Measurements from ENCODE around the gene PNPO. TPM values are rescaled to one million over a fixed set of nuclear protein-coding genes. Genes with fewer than 3 reads are reported as not detected.

PNPO gene
- polyA plus RNA-seq, 1 donor (not counting 4 experiments of a cell fraction or from before 2014, with no cell fraction given), result 35.5 TPM

DNA sequence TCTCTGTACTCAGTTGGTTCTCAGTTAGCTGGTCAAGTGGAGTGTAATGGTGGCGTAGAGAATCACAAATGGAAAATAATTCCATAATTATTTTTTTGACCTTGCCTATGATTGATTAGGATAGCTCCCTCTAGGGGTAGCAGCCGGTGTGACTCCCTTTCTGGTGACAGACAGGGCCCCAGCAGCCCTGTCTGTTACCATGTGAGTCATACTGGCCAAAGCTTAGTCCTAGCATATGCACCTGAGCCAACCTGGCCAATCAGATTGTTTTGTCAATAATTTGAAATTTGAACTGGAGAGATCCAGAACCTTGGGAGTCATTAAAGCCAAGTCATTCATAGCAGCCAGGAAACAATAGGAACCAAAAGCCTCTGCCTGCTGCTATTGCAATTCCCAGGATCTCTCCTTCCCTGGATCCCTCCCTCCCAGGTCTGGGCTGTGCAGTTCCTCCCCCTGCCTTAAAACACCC, 5.6 kb downstream of the PNPO start:
- dilution Hi-C loops (cut with MboI; ENCODE audit: extremely low pct_ligation_motif_present, low sequenced_read_pairs), result no loop called here
- H4K20me1 ChIP-seq (ENCODE audit: control insufficient read depth, extremely low read depth, insufficient read depth, low read length), result no peaks in the 10 kb centered on the region
- no peaks in the 10 kb centered on the region for H3K9me1 ChIP-seq (ENCODE audit: control insufficient read depth, extremely low read depth, insufficient read depth, low read length)
- H2AFZ ChIP-seq (ENCODE audit: control insufficient read depth, low read length), result no peak overlapping the region
- peaks cover 30% of the 10 kb centered on the region for H3K4me1 ChIP-seq (ENCODE audit: control insufficient read depth, extremely low read depth, insufficient read depth, low read length)
- H3K79me2 ChIP-seq (ENCODE audit: control insufficient read depth, insufficient read depth, low read length), result peaks cover 15% of the 10 kb centered on the region
- H3K27me3 ChIP-seq (ENCODE audit: control insufficient read depth, extremely low read depth, insufficient read depth, low read length), result no peaks in the 10 kb centered on the region
- TF ChIP-seq CTCF (optimal IDR thresholded peaks at IDR 0.05 in 1 of 3, IDR thresholded peaks at IDR 0.05 in 1 of 3, conservative IDR thresholded peaks at IDR 0.05 in 1 of 3; ENCODE audit: extremely low read depth in 1 of 3, insufficient read depth in 2 of 3, low read length in 3 of 3), result peak; percentile 74 to 95 (median 86)
- no peak for TF ChIP-seq EZH2 (IDR thresholded peaks at IDR 0.05; ENCODE audit: low read length)
- FAIRE-seq (peak; percentile 62), DNase-seq (ENCODE audit: low read depth, low spot score) (peak; percentile 89)
- no peak overlapping the region for H3K4me3 ChIP-seq (ENCODE audit: control insufficient read depth in 2 of 3, extremely low read depth in 1 of 3, insufficient read depth in 2 of 3, low read depth in 1 of 3, low read length in 3 of 3)
- no peak overlapping the region for H3K9ac ChIP-seq (ENCODE audit: control insufficient read depth, extremely low read depth, insufficient read depth, low read length)
- no peaks in the 10 kb centered on the region for H3K9me3 ChIP-seq (ENCODE audit: control insufficient read depth, low read depth, low read length)
- H3K27ac ChIP-seq (ENCODE audit: control insufficient read depth, insufficient read depth, low read length), result peak overlapping the region; percentile 65
- H3K36me3 ChIP-seq (ENCODE audit: control insufficient read depth in 2 of 2, extremely low read depth in 1 of 2, insufficient read depth in 2 of 2, low read length in 2 of 2), result peaks cover 26 to 57% of the 10 kb centered on the region in 2 experiments
- H3K4me2 ChIP-seq (ENCODE audit: control insufficient read depth, extremely low read depth, insufficient read depth, low read depth, low read length), result no peak overlapping the region

GRCh38 chr17:47948706-47949196, 7.4 kb downstream of the PNPO start:
- FAIRE-seq, result no peak
- H3K36me3 ChIP-seq (ENCODE audit: control insufficient read depth in 2 of 2, extremely low read depth in 1 of 2, insufficient read depth in 2 of 2, low read length in 2 of 2), result peaks cover 27 to 50% of the 10 kb centered on the region in 2 experiments
- no peak overlapping the region for H3K4me2 ChIP-seq (ENCODE audit: control insufficient read depth, extremely low read depth, insufficient read depth, low read depth, low read length)
- no peaks in the 10 kb centered on the region for H3K9me3 ChIP-seq (ENCODE audit: control insufficient read depth, low read depth, low read length)
- H3K4me1 ChIP-seq (ENCODE audit: control insufficient read depth, extremely low read depth, insufficient read depth, low read length), result peaks cover 19% of the 10 kb centered on the region
- H3K4me3 ChIP-seq (ENCODE audit: control insufficient read depth in 2 of 3, extremely low read depth in 1 of 3, insufficient read depth in 2 of 3, low read depth in 1 of 3, low read length in 3 of 3), result no peak overlapping the region
- no peaks in the 10 kb centered on the region for H3K27me3 ChIP-seq (ENCODE audit: control insufficient read depth, extremely low read depth, insufficient read depth, low read length)
- H3K79me2 ChIP-seq (ENCODE audit: control insufficient read depth, insufficient read depth, low read length), result peaks cover under 1% of the 10 kb centered on the region
- dilution Hi-C loops (cut with MboI; ENCODE audit: extremely low pct_ligation_motif_present, low sequenced_read_pairs), result no loop called here
- no peak overlapping the region for H2AFZ ChIP-seq (ENCODE audit: control insufficient read depth, low read length)
- peak overlapping the region; percentile 64 for H3K9ac ChIP-seq (ENCODE audit: control insufficient read depth, extremely low read depth, insufficient read depth, low read length)
- H4K20me1 ChIP-seq (ENCODE audit: control insufficient read depth, extremely low read depth, insufficient read depth, low read length), result no peaks in the 10 kb centered on the region
- no peak for TF ChIP-seq EZH2 (IDR thresholded peaks at IDR 0.05; ENCODE audit: low read length)
- TF ChIP-seq CTCF (optimal IDR thresholded peaks at IDR 0.05 in 1 of 3, IDR thresholded peaks at IDR 0.05 in 1 of 3, conservative IDR thresholded peaks at IDR 0.05 in 1 of 3; ENCODE audit: extremely low read depth in 1 of 3, insufficient read depth in 2 of 3, low read length in 3 of 3), result peak in 1 of 3 experiments; percentile 42
- no peak for DNase-seq (ENCODE audit: low read depth, low spot score)
- peak overlapping the region; percentile 6 for H3K27ac ChIP-seq (ENCODE audit: control insufficient read depth, insufficient read depth, low read length)
- no peaks in the 10 kb centered on the region for H3K9me1 ChIP-seq (ENCODE audit: control insufficient read depth, extremely low read depth, insufficient read depth, low read length)

Data from keratinocyte (primary cell).